Heart right ventricle (tissue), 16 donors: ENCODE measurements around the gene DNAH17. TPM values are rescaled to one million over a fixed set of nuclear protein-coding genes. Genes with fewer than 3 reads are reported as not detected.

Source experiments
- ATAC-seq, 8 donors: fragments of 200-7000 bp; cut with Tn5 transposase; one replicate each; pipeline ENCODE4 v1.9.1; 2020; ENCODE audit warnings: mild to moderate bottlenecking in 8 of 8, moderate library complexity in 8 of 8, moderate number of reproducible peaks in 1 of 8
- DNase-seq, 2 donors: peaks; one replicate each; pipeline ENCODE4 v3.0.0-alpha.2; 2020
- H3K27ac ChIP-seq, 10 donors: fragments of 200-600 bp; sonication (generic) in 2 of 10; one replicate each; pipeline versions ENCODE4 v1.5.0 to v1.8.0; 2020 to 2022; ENCODE audit warnings: mild to moderate bottlenecking in 3 of 10
- H3K27me3 ChIP-seq, 7 donors: fragments of 200-600 bp; one replicate each; pipeline ENCODE4 v1.8.0; 2021 to 2022; ENCODE audit warnings: mild to moderate bottlenecking in 2 of 7
- H3K36me3 ChIP-seq, 9 donors: fragments of 200-600 bp; sonication (generic) in 1 of 9; one replicate each; pipeline versions ENCODE4 v1.5.0 to v1.8.0; 2020 to 2022; ENCODE audit warnings: mild to moderate bottlenecking in 2 of 9
- H3K4me1 ChIP-seq, 9 donors: fragments of 200-600 bp; sonication (generic) in 1 of 9; one replicate each; pipeline versions ENCODE4 v1.5.0 to v1.8.0; 2020 to 2022; ENCODE audit warnings: mild to moderate bottlenecking in 4 of 9
- H3K4me3 ChIP-seq, 10 donors: fragments of 200-600 bp; sonication (generic) in 2 of 10; one replicate each; pipeline versions ENCODE4 v1.5.0 to v1.8.0; 2020 to 2022; ENCODE audit warnings: mild to moderate bottlenecking in 7 of 10, moderate library complexity in 2 of 10
- H3K9me3 ChIP-seq, 11 donors: fragments of 200-600 bp in 10 of 11; sonication (generic) in 2 of 11; one replicate each; pipeline versions ENCODE4 v1.5.0 to v1.8.0; 2013 to 2022; ENCODE audit warnings: mild to moderate bottlenecking in 2 of 11, control low read depth in 1 of 11, moderate library complexity in 1 of 11
- WGBS, 2 donors: extraction: QIAGEN DNeasy Blood & Tissue Kit; methylation state at CpG; one replicate each; pipeline ENCODE4 v1.1.7; 2013; ENCODE audit warnings: inconsistent platforms in 1 of 2; 5-methylcytosine and 5-hydroxymethylcytosine counted together
- intact Hi-C, 10 donors: fragments of 100-400 bp; cut with DNase I; formaldehyde crosslinking; loops; one replicate each; pipeline versions ENCODE4 v1.11.1 to v1.14.2; 2022
- polyA plus RNA-seq, 2 donors: library from polyadenylated mRNA; stranded (reverse); fragments of 200-250 nt; gene quantifications; one replicate each; pipeline ENCODE4 v1.2.3, GENCODE V29; 2013
- total RNA-seq, 10 donors: library from RNA; stranded (reverse); fragmentation: NEBNext Ultra II Directional in 3 of 10; extraction: Animal tissue kit (Norgen Biotek cat#: 25700) in 3 of 10; gene quantifications; one replicate each; pipeline versions ENCODE4 v1.2.1 to v1.2.4, GENCODE V29; 2021 to 2023
- TF ChIP-seq, protein P1 (sequence below), 9 donors: fragments of 200-600 bp; sonication (generic) in 2 of 9; IDR thresholded peaks; one replicate each; pipeline versions ENCODE4 v1.5.0 to v1.8.0; 2021 to 2022; ENCODE audit warnings: antibody characterized with exemption in 9 of 9, mild to moderate bottlenecking in 5 of 9, moderate library complexity in 1 of 9
- donor health status: Arrhythmogenic right ventricular cardiomyopathy.
- donor health status: ischemic (EF 13 %, LVEDD 7.1; RV severe dilation, severe dysfunction).
- donor health status: healthy with polysubstance abuse.
- donor health status: DM: no; HTN: yes; CAD: no.
- donor health status: DM: no; HTN: no; CAD: no.
- donor health status: ischemic (EF 25% LVEDD 6.9; RV normal size, moderate dysfunction).
- donor health status: ischemic (EF 25% LVEDD 5.7; RV mildly dilated, moderate dysfunction).
- donor health status: healthy.
- donor health status: DM: yes; HTN: yes; CAD: no.
- donor health status: Ischemic cardiomyopathy.
- donor health status: ischemic (EF 35%, LVEDD 5.7; RV mildly dilated, moderate dysfunction).
- donor health status: nonischemic (EF 11% LVEDD 7.7; RV severe dilation, severe dysfunction).
- donor health status: DM: yes; HTN: yes; CAD: no.
- donor health status: PGD.
- donor health status: ischemic (EF 29% LVEDD 5.4; RV normal size, mild dysfunction).
- donor health status: nonischemic (EF 23%, LVEDD 6.1; RV moderate dilation, normal function).

DNAH17 gene
- total and polyA plus RNA-seq, 12 donors: 0.05 to 0.30 (median 0.09) TPM; not detected in 4

DNA sequence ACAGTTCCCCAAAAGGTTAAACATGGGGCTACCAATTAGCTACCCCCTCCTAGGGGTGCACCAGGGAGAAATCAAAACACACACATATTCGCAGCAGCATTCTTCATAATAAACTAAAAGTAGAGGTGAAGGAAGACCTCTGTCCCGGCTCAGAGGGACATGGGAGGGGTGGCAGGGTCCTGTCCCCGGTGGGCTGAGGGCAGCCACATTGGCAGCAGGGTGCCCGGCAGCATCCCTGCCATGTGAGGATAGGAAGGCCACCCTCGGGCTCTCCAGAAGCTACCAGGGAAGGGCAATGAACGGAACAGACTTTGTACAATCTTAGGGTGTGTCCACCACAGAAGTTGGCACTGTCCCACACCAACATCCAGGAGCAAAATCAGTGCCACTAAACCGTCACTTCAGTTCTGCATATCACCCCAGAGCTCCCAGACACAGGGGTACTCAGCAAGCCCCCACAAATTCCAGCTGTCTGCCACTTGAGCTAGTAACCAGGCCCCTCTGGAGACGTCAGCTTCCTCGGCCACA is 3.1 kb upstream of the DNAH17 start:
- WGBS, 2 donors: 77 to 79% methylated on average over 9 of the region's 9 CpGs
- Histone ChIP-seq H3K4me3 (no peak overlapping the region), H3K27ac (no peak overlapping the region), H3K27me3 (peaks cover 0 to 5% (median 0%) of the 10 kb centered on the region in 7 donors), H3K4me1 (peaks cover 0 to 19% (median 3%) of the 10 kb centered on the region in 9 donors), H3K9me3 (no peaks in the 10 kb centered on the region), H3K36me3 (no peaks in the 10 kb centered on the region)
- ATAC-seq (peak in 1 of 8 donors; percentile 25), DNase-seq (no peak)
- TF ChIP-seq, protein P1, sequence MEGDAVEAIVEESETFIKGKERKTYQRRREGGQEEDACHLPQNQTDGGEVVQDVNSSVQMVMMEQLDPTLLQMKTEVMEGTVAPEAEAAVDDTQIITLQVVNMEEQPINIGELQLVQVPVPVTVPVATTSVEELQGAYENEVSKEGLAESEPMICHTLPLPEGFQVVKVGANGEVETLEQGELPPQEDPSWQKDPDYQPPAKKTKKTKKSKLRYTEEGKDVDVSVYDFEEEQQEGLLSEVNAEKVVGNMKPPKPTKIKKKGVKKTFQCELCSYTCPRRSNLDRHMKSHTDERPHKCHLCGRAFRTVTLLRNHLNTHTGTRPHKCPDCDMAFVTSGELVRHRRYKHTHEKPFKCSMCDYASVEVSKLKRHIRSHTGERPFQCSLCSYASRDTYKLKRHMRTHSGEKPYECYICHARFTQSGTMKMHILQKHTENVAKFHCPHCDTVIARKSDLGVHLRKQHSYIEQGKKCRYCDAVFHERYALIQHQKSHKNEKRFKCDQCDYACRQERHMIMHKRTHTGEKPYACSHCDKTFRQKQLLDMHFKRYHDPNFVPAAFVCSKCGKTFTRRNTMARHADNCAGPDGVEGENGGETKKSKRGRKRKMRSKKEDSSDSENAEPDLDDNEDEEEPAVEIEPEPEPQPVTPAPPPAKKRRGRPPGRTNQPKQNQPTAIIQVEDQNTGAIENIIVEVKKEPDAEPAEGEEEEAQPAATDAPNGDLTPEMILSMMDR (IDR thresholded peaks at IDR 0.05): no peak
- intact Hi-C loops: no loop called here

- H3K4me1 ChIP-seq: peaks cover 0 to 19% (median 3%) of the 10 kb centered on the region in 9 donors
- ATAC-seq: peak; percentile 54 to 88 (median 77)
- H3K27me3 ChIP-seq: peaks cover 0 to 4% (median 0%) of the 10 kb centered on the region in 7 donors
- no peaks in the 10 kb centered on the region for H3K36me3 ChIP-seq
- peak; percentile 43 to 49 for DNase-seq
- no peaks in the 10 kb centered on the region for H3K9me3 ChIP-seq
- peak overlapping the region; percentile 7 to 73 (median 66) for H3K27ac ChIP-seq
- intact Hi-C loops: no loop called here
- TF ChIP-seq, protein P1 (IDR thresholded peaks at IDR 0.05): no peak
- WGBS, 2 donors: 66 to 69% methylated on average over 23 of the region's 23 CpGs
- H3K4me3 ChIP-seq: no peak overlapping the region
Observed at GRCh38 chr17:78576389-78577112, 645 bp downstream of the DNAH17 start.

- peak overlapping the region in 8 of 10 donors; percentile 63 to 73 (median 68) for H3K27ac ChIP-seq
- ATAC-seq: no peak
- TF ChIP-seq, protein P1 (IDR thresholded peaks at IDR 0.05): no peak
- H3K4me3 ChIP-seq: no peak overlapping the region
- peaks cover 0 to 5% (median 0%) of the 10 kb centered on the region in 7 donors for H3K27me3 ChIP-seq
- intact Hi-C loops: no loop called here
- peaks cover 0 to 19% (median 3%) of the 10 kb centered on the region in 9 donors for H3K4me1 ChIP-seq
- H3K36me3 ChIP-seq: no peaks in the 10 kb centered on the region
- no peak for DNase-seq
- WGBS, 2 donors: 83 to 90% methylated on average over 7 of the region's 7 CpGs
- no peaks in the 10 kb centered on the region for H3K9me3 ChIP-seq
Observed at GRCh38 chr17:78575899-78576298, 1.3 kb downstream of the DNAH17 start.

DNA sequence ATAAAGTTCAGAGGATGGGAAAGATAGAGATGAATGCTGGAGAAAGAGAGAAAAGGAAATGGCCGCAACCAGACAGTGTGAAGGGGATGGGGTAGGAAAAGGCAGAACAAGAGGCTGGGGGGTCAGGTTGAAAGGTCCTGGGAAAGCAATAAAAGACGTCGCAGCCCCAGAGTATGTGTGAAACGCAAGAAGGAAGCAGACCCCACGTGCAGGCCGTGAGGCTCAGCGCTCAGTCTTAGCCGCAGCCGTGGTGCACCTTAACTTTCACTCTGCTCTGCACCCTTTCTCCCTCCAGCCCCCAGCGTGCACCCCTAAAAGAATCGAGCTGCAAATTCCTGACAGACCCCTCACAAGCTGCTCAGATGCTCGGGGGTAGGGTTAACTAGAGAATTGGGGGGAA is 1.9 kb downstream of the DNAH17 start:
- Histone ChIP-seq H3K9me3 (no peaks in the 10 kb centered on the region), H3K4me1 (peaks cover 0 to 18% (median 3%) of the 10 kb centered on the region in 9 donors), H3K27me3 (peaks cover 0 to 5% (median 0%) of the 10 kb centered on the region in 7 donors), H3K36me3 (no peaks in the 10 kb centered on the region), H3K4me3 (no peak overlapping the region), H3K27ac (no peak overlapping the region)
- TF ChIP-seq, protein P1 (IDR thresholded peaks at IDR 0.05): no peak
- intact Hi-C loops: no loop called here
- DNase-seq (no peak), ATAC-seq (no peak)
- 70 to 79% methylated on average over 12 of the region's 12 CpGs for WGBS, 2 donors
